GM18870 (cell line): ENCODE measurements around the gene UBE2L5.

ENCODE experiments used
- ATAC-seq: cut with Tn5 transposase; IDR thresholded peaks from one replicate; pipeline ENCODE4 v1.9.1; 2021; ENCODE audit warnings: moderate library complexity; ENCODE audit not compliant: unreplicated experiment

Gene UBE2L5

DNA sequence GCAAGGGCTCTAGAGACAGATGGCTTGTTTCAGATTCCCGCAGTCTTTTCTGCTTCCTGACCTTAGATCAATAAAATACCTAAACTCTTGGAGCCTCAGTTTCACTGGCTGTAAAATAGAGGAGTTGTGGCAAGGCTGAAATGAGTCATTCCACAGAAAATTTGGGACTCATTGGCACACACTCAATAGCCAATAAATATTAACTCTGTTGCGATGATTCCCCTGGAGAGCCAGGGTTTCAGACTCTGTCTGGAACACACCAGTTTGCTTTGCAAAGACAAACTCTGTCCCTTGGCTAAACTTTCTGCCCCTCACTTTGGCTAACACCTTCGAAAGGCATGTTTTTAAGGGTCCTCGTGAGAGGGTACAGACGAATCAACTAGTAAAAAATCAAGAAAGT is 18.1 kb upstream of the UBE2L5 start:
- ATAC-seq, result no peak

DNA sequence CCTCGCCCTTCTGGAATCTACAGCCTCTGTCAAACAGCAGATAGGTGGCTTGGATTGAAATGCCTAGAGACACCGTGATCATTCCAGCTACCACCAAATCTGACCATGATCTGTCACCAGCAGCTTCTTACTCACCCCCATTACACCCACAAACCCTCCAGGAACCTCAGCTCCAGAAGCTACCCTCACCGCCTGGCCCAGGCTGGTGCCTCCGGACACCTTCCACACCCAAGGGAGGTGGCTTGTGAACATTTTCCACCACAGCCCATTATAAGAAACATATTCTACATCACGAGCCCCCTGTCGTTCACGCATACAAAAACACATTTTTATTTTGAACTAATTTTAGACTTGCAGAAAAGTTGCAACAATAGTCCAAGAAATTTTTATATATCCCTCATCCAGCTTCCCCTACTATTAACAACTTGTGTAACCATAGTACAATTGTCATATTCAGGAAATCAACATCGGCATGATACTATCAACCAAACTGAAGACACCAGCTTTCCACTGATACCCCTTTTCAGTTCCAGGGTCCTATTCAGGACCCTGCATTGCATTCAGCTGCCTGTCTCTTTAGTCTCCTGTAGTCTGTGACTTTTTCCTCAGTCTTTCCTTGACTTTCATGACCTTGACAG is 15.4 kb upstream of the UBE2L5 start:
- ATAC-seq, result no peak

DNA sequence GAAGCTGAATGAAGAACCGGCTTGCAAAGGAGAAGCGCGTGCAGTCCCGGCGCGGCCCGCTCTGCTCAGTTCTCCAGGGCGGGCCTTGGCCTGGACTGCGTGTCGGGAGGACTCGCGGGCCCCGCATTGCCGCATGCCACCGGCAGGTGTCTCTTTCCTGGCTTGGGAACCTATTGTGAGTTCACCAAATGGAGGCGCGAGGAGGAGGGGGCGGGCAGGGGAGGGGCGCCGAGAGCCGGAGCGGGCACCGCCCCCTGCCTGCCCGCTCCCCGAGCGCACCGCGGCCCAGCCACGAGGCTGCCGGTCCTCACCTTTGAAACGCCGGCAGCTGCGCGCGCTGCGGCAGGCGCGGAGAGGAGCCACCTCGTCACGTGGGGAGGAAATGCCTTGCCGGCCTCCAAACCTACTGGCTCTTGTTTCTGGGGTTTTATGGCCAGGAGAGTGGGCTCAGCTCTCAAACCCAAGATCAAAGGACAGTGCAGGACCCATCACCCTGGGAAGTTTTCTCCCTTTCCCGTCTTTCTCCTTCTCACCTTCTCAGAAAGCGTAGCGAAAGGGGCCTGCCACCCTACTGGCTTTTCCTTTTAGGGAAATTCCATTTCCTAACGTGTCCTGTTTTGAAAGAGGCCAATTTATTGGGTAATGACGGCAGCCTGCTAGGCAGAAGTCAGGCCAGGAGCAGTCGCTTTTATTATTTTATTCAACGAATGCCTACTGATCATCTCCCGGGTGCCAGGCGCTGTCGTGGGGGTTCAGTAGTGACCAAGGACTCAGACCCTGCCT is 13.8 kb upstream of the UBE2L5 start:
- peak; percentile 84 for ATAC-seq

- no peak for ATAC-seq
These were observed 12.2 kb upstream of the UBE2L5 start for GRCh38 chr13:30409886-30410704.

DNA sequence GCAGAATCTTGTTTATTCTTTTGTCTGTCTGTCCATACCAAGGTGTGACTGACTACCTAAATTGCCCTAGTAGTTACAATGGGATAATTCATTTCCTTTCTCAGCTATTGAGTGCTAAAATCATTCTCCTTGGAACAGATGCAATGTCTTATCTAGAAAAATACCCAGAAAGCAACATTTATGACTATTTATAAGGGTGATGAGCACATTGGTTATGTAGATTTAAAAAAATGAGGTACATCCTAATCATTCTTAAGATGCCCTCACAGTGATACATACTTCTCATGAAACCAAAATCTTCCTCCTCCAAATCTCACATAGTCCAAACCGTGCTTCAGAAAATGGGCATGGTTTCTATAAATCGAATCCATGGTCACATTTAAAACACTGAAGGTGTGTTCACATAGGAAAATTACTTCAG is 11.6 kb upstream of the UBE2L5 start:
- ATAC-seq, result no peak

- ATAC-seq, result no peak
These were observed 9.9 kb upstream of the UBE2L5 start for GRCh38 chr13:30412346-30412745.

DNA sequence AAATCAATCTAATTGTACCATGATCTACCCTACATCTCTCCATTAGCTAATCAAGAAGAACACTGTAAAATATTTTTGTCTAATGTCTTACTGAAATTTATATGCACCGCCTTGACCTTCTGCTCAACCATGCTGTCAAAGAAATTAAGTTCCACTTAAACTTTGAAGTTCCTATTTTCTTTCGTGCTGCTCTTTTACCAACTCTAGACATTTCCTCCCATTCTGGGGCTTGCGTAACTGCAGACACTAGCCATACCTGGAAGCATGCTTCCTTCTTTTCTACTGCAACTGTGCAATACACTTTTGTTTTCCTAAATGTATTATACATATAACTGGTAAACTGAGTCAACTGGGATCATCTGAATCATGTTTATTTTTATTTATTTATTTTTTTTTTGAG is 8.5 kb upstream of the UBE2L5 start:
- ATAC-seq, result no peak

DNA sequence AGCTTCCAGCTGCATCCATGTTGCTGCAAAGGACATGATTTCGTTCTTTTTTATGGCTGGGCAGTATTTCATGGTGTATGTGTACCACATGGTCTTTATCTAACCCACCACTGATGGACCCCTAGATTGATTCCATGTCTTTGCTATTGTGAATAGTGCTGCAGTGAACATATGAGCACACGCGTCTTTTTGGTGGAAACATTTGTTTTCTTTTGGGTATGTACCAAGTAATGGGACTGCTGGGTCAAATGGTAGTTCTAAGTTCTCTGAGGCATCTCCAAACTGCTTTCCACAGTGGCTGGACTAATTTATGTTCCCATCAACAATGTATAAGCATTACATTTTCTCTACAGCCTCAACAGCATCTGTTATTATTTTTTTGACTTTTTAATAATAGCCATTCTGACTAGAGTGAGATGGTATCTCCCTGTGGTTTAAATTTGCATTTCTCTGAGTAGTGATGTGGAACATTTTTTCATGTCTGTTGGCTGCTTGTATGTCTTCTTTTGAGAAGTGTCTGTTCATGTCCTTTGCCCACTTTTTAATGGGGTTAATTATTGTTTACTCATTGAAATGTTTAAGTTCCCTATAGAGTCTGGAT is 6.8 kb upstream of the UBE2L5 start:
- ATAC-seq, result peak; percentile 84

GRCh38 chr13:30416471-30416870 is 5.8 kb upstream of the UBE2L5 start:
- no peak for ATAC-seq

GRCh38 chr13:30418075-30418716 is 4.1 kb upstream of the UBE2L5 start:
- ATAC-seq, result no peak

- ATAC-seq, result no peak
These were observed 3.4 kb upstream of the UBE2L5 start for GRCh38 chr13:30418717-30419459.

- no peak for ATAC-seq
These were observed 920 bp upstream of the UBE2L5 start for GRCh38 chr13:30421093-30422053.

DNA sequence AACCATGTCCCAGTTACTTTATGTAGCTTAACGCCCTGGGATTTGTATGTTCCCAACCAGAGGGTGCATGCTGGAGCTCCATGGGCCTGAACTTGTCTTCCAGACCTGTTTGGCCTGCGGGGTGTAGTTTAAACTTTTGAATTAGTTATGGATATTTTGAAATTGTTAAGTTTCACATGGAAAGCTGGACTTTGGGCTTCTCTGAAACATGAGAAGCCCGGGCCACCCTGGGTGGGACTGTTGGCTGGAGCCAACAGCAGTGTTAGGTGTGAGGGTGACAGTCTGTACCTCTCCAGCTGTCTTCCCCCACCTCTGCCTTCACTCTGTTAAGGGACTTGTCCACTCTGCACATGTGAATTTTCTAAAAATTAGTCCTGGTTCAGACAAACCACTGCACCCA is 1.6 kb downstream of the UBE2L5 start:
- ATAC-seq, result no peak

- no peak for ATAC-seq
These were observed 6.9 kb downstream of the UBE2L5 start for GRCh38 chr13:30429235-30429634.

- peak; percentile 70 for ATAC-seq
These were observed 7.7 kb downstream of the UBE2L5 start for GRCh38 chr13:30429721-30430694.

- ATAC-seq, result peak; percentile 38
These were observed 9.1 kb downstream of the UBE2L5 start for GRCh38 chr13:30431269-30431940.

- no peak for ATAC-seq
These were observed 13.7 kb downstream of the UBE2L5 start for GRCh38 chr13:30435911-30436451.
